Measurements from ENCODE around the gene IFITM1. TPM values are rescaled to one million over a fixed set of nuclear protein-coding genes. Genes with fewer than 3 reads are reported as not detected.

The IFITM1 gene
- total RNA-seq, 2 donors from 2014 or later, result 182 to 220 TPM

DNA sequence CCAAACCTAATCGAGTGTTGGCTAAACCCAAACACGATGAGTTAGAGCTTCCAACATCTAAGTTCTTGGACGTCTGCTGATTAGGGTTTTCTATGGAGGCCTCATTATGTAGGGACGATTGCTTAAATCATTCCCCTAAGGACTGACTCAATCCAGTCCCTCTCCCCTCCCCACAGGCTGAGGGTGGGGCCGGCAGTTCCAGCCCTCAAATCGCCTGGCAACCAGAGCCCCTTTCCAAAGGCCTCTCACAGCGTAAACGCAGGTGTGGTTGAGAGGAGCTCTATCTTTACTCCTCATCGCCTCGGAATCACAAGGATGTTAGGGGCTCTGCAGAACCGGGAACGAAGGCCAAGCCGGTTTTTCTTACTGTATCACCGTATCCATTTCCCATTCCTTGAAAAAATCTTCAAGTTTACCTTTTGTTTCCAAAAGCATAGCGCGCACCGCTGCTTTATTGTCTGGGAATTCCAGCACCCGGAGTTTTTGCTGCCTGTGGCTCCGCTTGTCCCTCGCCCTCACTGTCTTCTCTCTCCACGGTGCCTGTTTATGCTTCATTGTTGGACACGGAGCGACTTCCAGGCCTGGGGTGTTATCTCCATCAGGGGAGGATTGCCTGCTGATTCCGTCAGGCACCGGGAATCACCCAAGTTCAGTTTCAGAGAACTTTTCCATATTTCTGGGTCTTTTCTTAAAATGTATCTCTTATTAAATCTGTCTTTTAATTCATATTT is 20.6 kb downstream of the IFITM1 start:
- ATAC-seq (ENCODE audit: insufficient number of reproducible peaks, low FRiP score, low read depth), result no peak

DNA sequence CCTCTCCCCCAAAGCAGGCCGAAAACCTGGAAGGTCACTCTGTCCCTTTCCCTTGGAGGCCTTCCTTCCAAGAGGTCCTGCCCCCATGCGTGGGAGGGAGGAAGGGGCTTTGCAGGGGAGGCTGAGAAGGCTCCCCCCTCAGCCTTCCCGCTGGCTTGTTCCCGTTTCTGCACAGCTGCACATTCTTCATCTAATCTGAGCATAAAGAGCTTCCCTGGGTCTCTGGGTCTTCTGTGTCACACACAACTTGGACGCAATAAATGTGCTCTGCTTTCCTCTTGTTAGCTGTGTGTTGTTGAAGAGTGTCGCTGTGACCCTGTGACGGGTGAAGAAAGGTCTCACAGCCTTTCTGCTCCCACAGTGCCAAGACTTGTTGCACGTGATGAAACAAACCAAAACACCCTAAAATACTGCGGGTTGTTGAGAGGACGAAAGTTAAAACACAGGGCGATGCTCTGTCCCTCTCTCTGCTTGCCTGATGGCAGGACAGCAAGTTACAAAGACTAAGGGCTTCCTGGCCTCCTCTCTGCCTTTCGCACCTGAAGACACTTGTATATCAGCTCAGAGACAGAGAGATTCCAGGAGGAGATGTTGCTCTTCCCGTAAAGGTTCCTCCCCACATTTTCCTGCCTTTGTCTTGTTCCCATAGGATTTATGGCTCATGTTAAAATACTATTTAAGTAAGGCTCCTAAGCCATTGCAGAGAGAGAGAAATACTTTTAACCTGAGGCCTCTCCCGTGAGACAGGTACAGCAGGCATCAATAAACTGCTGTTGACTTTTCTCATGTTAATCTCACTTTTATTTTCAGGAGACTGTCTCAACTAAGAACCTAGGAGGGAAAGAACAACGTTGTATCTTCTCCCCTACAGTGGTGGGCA is 22.2 kb downstream of the IFITM1 start:
- Histone ChIP-seq H3K27ac (peak overlapping the region; percentile 10 to 51), H3K4me1 (ENCODE audit: control insufficient read depth in 1 of 2, low read depth in 2 of 2) (peaks cover 0 to 10% of the 10 kb centered on the region in 2 donors), H3K36me3 (no peaks in the 10 kb centered on the region), H3K9me3 (no peaks in the 10 kb centered on the region), H3K27me3 (replicated peaks; ENCODE audit: insufficient read depth) (no peaks in the 10 kb centered on the region), H3K4me3 (no peak overlapping the region)
- ATAC-seq (ENCODE audit: insufficient number of reproducible peaks, low FRiP score, low read depth) (no peak), DNase-seq (ENCODE audit: low spot score) (no peak)
- TF ChIP-seq, protein P1, sequence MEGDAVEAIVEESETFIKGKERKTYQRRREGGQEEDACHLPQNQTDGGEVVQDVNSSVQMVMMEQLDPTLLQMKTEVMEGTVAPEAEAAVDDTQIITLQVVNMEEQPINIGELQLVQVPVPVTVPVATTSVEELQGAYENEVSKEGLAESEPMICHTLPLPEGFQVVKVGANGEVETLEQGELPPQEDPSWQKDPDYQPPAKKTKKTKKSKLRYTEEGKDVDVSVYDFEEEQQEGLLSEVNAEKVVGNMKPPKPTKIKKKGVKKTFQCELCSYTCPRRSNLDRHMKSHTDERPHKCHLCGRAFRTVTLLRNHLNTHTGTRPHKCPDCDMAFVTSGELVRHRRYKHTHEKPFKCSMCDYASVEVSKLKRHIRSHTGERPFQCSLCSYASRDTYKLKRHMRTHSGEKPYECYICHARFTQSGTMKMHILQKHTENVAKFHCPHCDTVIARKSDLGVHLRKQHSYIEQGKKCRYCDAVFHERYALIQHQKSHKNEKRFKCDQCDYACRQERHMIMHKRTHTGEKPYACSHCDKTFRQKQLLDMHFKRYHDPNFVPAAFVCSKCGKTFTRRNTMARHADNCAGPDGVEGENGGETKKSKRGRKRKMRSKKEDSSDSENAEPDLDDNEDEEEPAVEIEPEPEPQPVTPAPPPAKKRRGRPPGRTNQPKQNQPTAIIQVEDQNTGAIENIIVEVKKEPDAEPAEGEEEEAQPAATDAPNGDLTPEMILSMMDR (IDR thresholded peaks at IDR 0.05), result no peak

More for the DNA sequence above, 20.6 kb downstream of the IFITM1 start:
- Histone ChIP-seq H3K27ac (no peak overlapping the region), H3K36me3 (no peaks in the 10 kb centered on the region), H3K4me3 (no peak overlapping the region), H3K4me1 (ENCODE audit: control insufficient read depth in 1 of 2, low read depth in 2 of 2) (peaks cover 0 to 10% of the 10 kb centered on the region in 2 donors), H3K27me3 (replicated peaks; ENCODE audit: insufficient read depth) (no peaks in the 10 kb centered on the region), H3K9me3 (no peaks in the 10 kb centered on the region)
- TF ChIP-seq, protein P1 (IDR thresholded peaks at IDR 0.05), result no peak
- DNase-seq (ENCODE audit: low spot score), result no peak

DNA sequence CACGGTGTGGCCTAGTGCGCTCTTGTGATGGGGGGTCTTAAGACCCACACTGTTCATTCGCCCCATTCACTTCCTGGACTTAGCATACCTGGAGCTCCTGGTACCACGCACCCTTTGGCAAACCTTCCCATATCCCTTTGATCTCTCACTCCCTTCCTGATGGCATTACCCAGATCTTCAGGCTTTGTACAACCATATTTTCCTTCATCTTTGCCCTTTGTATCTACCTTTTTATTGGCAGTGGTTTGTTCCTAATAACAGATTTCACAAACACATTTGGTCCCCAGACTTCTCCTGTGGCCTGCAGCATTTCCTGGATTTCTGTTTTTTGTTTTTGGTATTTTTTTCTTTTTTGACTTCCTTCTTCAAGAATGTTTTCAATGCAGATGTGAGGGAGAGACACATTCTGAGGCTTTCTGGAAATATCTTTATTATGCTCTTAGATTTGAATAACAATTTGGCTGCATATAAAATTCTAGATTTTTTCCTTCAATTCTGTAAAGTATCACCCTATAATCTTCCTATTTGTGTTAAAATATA is 22.9 kb downstream of the IFITM1 start:
- Histone ChIP-seq H3K9me3 (no peaks in the 10 kb centered on the region), H3K4me3 (no peak overlapping the region), H3K27me3 (replicated peaks; ENCODE audit: insufficient read depth) (no peaks in the 10 kb centered on the region), H3K36me3 (no peaks in the 10 kb centered on the region), H3K27ac (peak overlapping the region in 1 of 2 donors; percentile 10), H3K4me1 (ENCODE audit: control insufficient read depth in 1 of 2, low read depth in 2 of 2) (peaks cover 0 to 10% of the 10 kb centered on the region in 2 donors)
- ATAC-seq (ENCODE audit: insufficient number of reproducible peaks, low FRiP score, low read depth) (no peak), DNase-seq (ENCODE audit: low spot score) (no peak)
- TF ChIP-seq, protein P1 (IDR thresholded peaks at IDR 0.05), result no peak

DNA sequence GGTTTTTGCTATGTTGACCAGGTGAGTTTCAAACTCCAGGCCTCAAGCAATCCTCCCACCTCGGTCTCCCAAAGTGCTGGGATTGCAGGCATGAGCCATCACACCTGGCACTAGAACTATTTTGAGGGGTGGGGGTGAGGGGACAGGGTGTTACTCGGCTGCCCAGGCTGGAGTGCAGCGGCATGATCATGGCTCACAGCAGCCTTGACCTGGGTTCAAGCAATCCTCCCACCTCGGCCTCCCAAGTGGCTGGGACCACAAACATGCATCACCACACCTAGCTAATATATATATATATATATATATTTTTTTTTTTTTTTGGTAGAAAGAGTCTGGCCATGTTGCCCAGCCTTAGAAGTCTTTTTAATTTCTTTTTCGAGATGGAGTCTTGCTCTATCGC is 23.9 kb downstream of the IFITM1 start:
- DNase-seq (ENCODE audit: low spot score) (no peak), ATAC-seq (ENCODE audit: insufficient number of reproducible peaks, low FRiP score, low read depth) (no peak)
- H3K36me3 ChIP-seq, result no peaks in the 10 kb centered on the region
- H3K4me3 ChIP-seq, result no peak overlapping the region
- TF ChIP-seq, protein P1 (IDR thresholded peaks at IDR 0.05), result no peak
- H3K27me3 ChIP-seq (replicated peaks; ENCODE audit: insufficient read depth), result no peaks in the 10 kb centered on the region
- H3K9me3 ChIP-seq, result no peaks in the 10 kb centered on the region
- H3K4me1 ChIP-seq (ENCODE audit: control insufficient read depth in 1 of 2, low read depth in 2 of 2), result peaks cover 0 to 10% of the 10 kb centered on the region in 2 donors
- no peak overlapping the region for H3K27ac ChIP-seq

DNA sequence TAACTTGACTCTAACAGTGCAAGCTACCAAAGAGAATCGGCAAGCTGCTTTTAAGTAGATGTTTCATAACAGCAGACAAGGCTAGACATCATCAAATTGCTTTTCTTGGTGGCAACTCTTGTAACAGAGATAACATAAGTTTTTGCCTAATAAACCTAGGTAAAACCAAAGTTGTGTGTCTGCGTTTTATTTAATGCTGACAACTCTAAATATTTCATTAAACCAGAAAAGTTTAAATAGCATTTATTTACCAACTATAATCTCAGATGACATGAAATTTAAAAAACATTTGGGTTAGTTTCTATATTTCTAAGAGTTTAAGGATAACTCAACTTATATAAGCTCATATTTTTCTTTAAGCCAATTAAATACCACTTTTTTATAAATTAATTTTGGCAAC is 26.1 kb downstream of the IFITM1 start:
- no peak for ATAC-seq (ENCODE audit: insufficient number of reproducible peaks, low FRiP score, low read depth)
- Histone ChIP-seq H3K4me3 (no peak overlapping the region), H3K36me3 (no peaks in the 10 kb centered on the region), H3K9me3 (no peaks in the 10 kb centered on the region), H3K4me1 (ENCODE audit: control insufficient read depth in 1 of 2, low read depth in 2 of 2) (peaks cover 0 to 10% of the 10 kb centered on the region in 2 donors), H3K27me3 (replicated peaks; ENCODE audit: insufficient read depth) (no peaks in the 10 kb centered on the region), H3K27ac (no peak overlapping the region)
- TF ChIP-seq, protein P1 (IDR thresholded peaks at IDR 0.05), result no peak
- no peak for DNase-seq (ENCODE audit: low spot score)
